ENCODE results near the gene LMF2.

DNA sequence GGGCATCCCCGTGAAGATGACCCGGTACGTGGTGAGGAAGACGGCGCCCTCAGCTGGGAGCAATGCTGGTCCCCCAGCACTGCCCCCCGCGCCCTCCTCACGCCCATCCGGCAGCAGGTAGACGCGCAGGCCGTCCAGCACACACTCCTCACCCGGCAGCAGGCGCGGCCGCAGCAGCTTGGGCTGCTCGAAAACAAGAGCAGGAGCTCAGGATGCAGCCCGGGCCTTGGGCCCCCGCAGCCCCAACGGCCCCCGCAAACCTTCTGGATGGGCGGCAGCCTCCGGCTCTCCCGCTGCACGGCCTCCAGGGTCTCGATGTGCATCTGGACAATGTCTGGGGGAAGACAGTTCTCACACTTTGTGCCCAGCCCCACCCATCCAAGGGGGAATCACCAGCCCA lies 46.0 kb downstream of the LMF2 start:
- TF ChIP-seq GATA2 (IDR thresholded peaks at IDR 0.05; ENCODE audit: low read depth, low read length), result no peak
- no peak for TF ChIP-seq GATA3 (IDR thresholded peaks at IDR 0.05; ENCODE audit: low read depth, low read length)
